NCI-H748 treated with DMSO at 0.1 percent for 48 hours (cell line): ENCODE data around the gene STX16.

Source experiments
- DNase-seq: peaks from one replicate; lab custom pipeline; 2025; lab: John Stamatoyannopoulos, UW

STX16 gene

GRCh38 chr20:58655328-58656107 is 4.4 kb downstream of the STX16 start:
- DNase-seq = no peak

GRCh38 chr20:58656831-58657230 is 5.7 kb downstream of the STX16 start:
- no peak for DNase-seq

GRCh38 chr20:58657262-58657661 is 6.2 kb downstream of the STX16 start:
- DNase-seq = no peak

- DNase-seq = no peak
These were observed 6.9 kb downstream of the STX16 start for GRCh38 chr20:58657986-58658385.

- DNase-seq = no peak
These were observed 7.7 kb downstream of the STX16 start for GRCh38 chr20:58658760-58659159.

- DNase-seq = no peak
These were observed 8.8 kb downstream of the STX16 start for GRCh38 chr20:58659841-58660240.

- no peak for DNase-seq
These were observed 9.9 kb downstream of the STX16 start for GRCh38 chr20:58660855-58661597.

GRCh38 chr20:58661598-58662473 is 10.8 kb downstream of the STX16 start:
- DNase-seq = no peak

GRCh38 chr20:58664331-58664730 is 13.2 kb downstream of the STX16 start:
- no peak for DNase-seq

GRCh38 chr20:58664883-58665282 is 13.8 kb downstream of the STX16 start:
- DNase-seq = no peak

GRCh38 chr20:58665606-58666005 is 14.5 kb downstream of the STX16 start:
- no peak for DNase-seq

GRCh38 chr20:58666702-58667101 is 15.6 kb downstream of the STX16 start:
- no peak for DNase-seq

GRCh38 chr20:58667975-58668374 is 16.9 kb downstream of the STX16 start:
- DNase-seq = no peak

- DNase-seq = no peak
These were observed 17.8 kb downstream of the STX16 start for GRCh38 chr20:58668901-58669286.

GRCh38 chr20:58669287-58670006 is 18.4 kb downstream of the STX16 start:
- DNase-seq = no peak

- DNase-seq = no peak
These were observed 19.0 kb downstream of the STX16 start for GRCh38 chr20:58670102-58670501.

- no peak for DNase-seq
These were observed 19.6 kb downstream of the STX16 start for GRCh38 chr20:58670659-58671058.

- no peak for DNase-seq
These were observed 22.0 kb downstream of the STX16 start for GRCh38 chr20:58673119-58673518.

GRCh38 chr20:58675146-58675584 is 24.1 kb downstream of the STX16 start:
- DNase-seq = no peak

GRCh38 chr20:58675641-58676040 is 24.6 kb downstream of the STX16 start:
- DNase-seq = no peak

GRCh38 chr20:58676161-58676560 is 25.1 kb downstream of the STX16 start:
- DNase-seq = no peak
